Measurements from ENCODE around the gene PSMD8.
A peak's percentile ranks its signal among the peaks of the same experiment; 100 is the strongest.

DNA sequence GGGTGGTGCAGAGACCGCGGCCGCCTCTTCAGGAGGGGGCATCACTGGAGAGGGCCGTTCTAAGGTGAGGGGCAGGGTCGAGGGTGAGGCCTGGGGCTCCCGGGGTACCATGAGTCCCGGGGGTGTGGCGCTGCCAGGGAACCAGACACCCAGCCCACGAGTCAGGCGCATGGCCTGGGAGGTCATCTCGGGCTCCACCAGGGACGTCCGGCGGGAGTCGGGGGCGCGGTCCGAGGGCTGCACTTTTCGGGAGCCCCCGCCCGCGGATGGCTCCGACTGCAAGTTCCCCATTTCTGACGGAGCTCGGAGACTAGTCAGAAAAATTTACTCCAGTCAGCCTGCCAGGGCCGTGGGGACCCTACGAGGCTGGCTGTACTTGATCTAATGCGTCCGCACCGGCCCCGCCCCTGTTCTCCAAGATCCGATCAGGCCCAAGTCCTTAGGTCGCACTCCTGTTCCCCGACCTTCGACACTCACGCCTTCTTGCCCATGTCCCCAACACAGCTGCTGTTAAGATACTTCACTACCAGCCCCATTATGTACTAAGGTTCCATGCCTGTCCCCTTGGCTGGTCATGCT, 12.7 kb downstream of the PSMD8 start:
- TF ChIP-seq, protein P1, sequence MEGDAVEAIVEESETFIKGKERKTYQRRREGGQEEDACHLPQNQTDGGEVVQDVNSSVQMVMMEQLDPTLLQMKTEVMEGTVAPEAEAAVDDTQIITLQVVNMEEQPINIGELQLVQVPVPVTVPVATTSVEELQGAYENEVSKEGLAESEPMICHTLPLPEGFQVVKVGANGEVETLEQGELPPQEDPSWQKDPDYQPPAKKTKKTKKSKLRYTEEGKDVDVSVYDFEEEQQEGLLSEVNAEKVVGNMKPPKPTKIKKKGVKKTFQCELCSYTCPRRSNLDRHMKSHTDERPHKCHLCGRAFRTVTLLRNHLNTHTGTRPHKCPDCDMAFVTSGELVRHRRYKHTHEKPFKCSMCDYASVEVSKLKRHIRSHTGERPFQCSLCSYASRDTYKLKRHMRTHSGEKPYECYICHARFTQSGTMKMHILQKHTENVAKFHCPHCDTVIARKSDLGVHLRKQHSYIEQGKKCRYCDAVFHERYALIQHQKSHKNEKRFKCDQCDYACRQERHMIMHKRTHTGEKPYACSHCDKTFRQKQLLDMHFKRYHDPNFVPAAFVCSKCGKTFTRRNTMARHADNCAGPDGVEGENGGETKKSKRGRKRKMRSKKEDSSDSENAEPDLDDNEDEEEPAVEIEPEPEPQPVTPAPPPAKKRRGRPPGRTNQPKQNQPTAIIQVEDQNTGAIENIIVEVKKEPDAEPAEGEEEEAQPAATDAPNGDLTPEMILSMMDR (IDR thresholded peaks at IDR 0.05 in 4 of 5, conservative IDR thresholded peaks at IDR 0.05 in 1 of 5) = no peak
- peak in 1 of 2 donors; percentile 18 for TF ChIP-seq POLR2A (IDR thresholded peaks at IDR 0.05)
